Measurements from ENCODE around the gene FAM177A1.
"Not testable (repeated sequence)": the region's sequence is repeated elsewhere in the genome, so short reads cannot be mapped to it uniquely, and the experiment has no call there.

Gene FAM177A1, protein sequence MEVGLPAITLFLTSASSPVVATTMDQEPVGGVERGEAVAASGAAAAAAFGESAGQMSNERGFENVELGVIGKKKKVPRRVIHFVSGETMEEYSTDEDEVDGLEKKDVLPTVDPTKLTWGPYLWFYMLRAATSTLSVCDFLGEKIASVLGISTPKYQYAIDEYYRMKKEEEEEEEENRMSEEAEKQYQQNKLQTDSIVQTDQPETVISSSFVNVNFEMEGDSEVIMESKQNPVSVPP

DNA sequence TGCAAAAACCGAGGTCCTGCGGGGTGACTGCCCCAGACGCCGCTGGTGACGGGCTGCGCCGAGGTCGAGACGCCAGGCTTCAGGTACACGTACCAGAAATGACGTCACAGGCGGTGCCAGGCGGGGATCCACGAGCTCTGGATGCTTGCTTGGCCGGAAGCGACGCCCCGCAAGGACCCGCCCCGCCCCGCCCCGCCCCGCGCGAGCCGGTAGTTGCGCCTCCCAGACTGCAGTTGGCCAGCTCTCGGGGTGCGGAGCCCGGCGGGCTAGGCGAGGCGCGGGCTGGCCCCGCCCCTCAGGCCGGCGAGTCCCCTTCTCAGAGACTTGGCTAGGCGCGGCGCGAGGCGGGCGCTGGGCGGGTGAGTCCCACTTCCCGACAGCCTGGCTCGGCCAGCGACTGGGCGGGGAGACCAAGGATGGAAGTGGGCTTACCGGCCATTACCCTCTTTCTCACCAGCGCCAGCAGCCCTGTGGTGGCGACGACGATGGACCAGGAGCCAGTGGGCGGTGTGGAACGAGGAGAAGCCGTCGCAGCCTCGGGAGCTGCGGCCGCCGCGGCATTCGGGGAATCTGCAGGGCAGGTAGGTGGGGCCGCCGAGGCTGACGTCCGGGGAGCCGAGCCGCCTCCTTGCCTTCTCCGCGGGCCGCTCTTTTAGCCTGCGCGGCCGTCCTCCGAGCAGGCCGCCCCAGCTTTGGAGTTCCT, at the start of gene FAM177A1:
Gene FAM177A1 (plus strand): TSS at position 225 of the 703 bp plus-strand sequence. CDS start 192 bp downstream, at position 417.
- peak; percentile 91 for DNase-seq (ENCODE audit: low read depth)

DNA sequence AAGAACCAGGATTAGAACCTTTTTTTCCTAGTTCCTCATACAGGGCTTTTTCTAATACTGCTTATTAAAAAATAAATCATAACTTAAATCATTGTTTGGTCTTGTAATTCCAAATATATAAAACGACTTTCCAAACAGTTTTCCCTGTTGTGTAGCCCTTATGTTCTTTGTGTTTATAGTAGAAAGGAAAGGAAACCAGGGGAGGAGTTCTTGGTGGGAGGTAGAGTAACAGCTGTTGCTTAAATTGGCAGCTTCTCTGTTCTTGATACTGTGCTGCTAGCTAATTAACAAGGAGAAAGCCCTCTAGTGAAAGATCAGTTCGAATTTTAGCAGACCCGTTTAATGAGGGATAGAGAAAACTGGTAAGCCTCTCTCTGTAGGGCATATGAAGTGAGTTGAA, 48.3 kb upstream of the FAM177A1 start:
- DNase-seq (ENCODE audit: low read depth): no peak

DNA sequence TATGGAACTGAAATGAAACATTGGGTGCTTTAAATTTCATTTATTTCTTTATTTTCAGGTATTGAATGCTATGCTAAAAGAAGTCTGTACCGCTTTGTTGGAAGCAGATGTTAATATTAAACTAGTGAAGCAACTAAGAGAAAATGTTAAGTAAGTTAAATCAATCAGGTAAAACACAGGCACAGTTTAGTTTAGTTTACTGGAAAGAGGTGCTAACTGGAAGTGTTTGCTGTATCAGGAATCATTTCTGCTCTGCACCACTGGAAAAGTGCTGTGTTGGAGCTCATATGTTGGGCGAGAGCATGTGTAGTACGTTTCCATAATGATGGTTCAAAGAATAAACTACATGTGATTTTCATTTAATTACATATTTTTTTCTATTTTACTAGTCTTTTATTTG, 46.6 kb upstream of the FAM177A1 start:
- DNase-seq (ENCODE audit: low read depth): no peak

DNA sequence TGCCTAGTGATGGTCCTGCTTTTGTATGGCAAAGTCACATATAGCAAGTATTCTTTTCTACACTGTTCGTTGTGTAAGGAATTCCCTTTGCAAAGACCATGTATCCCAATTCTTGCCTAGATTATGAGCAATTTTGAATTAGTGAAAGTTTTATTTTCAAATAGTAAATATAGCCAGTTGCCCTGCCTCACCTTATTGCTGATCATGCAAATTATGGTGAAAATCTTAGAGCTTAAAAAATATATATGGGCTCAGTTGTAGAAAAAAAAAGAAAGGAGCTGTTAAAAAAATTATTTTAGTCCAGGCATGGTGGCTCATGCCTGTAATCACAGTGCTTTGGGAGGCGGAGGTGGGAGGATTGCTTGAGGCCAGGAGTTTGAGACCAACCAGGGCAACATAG, 44.5 kb upstream of the FAM177A1 start:
- DNase-seq (ENCODE audit: low read depth): no peak

DNA sequence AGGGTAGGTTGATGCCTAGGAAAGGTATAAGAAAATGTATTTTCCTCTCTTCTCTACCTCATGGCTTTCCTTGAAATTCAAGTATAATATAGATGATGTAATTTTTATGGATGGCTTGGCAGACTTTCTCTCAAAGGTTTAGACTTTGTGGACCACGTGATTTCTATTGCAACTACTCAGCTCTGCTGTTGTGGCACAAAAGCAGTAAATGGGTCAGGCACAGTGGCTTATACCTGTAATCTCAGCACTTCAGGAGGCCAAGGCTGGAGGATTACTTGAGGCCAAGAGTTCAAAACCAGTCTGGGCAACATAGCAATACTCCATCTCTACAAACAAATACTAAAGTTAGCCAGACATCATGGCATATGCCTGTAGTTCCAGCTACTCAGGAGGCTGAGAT, 41.2 kb upstream of the FAM177A1 start:
- no peak for DNase-seq (ENCODE audit: low read depth)

DNA sequence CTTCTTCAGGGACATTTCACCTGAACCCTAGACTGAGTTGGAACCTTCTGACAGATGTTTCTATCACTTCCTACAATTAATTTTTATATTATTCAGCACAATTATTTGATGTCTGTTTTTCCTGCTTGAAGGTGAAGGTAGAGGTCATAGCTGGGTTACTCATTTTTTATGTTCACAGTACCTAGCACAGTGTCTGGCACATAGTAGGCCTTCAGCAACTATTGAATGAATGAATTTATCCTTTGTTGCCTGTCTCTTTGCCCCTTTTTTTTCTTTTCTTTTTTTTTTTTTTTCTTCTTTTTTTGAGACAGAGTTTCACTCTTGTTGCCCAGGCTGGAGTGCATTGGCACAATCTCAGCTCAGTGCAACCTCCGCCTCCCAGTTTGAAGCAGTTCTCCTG, 29.5 kb upstream of the FAM177A1 start:
- DNase-seq (ENCODE audit: low read depth): no peak

DNA sequence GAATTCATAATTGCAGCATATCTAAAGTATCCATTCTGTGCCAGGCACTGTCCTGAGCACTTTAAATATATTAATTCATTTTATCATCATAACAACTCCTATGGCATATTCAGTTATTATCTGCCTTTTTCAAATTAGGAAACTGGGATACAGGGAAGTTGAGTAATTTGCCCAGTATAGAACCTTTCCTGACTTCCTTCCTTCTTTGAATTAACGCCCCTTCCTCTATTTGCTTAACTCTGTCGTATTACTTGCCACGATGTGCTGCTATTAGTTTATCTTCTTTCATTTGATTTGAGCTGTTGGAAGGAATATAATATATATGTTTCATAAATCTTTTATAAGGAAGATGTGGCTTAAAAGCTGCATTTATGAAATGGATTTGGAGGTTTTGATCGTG, 25.4 kb upstream of the FAM177A1 start:
- DNase-seq (ENCODE audit: low read depth): no peak

DNA sequence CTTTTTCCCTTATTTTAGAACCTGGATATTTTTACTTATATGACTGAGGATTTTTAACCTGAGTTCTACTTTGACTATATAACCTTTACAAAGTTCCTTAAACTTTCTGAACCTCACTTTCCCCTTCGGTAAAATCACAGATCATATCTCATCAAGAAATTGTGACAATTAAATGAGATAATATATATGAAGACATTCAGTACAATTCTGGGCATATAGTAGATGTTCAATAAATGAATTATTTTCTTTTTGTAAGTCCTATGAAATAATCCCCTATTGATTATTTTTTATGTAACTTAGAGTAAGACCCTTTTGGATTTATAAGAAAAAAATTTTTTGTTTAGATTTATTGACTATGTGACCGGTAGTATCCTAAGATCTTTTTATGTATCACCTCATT, 17.6 kb upstream of the FAM177A1 start:
- DNase-seq (ENCODE audit: low read depth): no peak

DNA sequence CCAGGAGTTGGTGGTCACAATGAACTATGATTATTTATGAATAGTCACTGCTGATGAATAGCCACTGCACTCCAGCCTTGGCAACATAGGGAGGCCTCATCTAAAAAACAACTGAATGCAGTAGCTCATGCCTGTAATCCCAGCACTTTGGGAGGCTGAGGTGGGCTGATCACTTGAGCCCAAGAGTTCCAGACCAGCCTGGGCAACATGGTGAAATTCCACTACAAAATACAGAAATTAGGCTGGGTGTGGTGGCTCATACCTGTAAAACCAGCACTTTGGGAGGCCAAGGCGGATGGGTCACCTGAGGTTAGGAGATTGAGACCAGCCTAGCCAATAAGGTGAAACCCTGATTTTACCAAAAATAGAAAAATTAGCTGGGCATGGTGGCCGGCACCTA, 13.5 kb upstream of the FAM177A1 start:
- no peak for DNase-seq (ENCODE audit: low read depth)

DNA sequence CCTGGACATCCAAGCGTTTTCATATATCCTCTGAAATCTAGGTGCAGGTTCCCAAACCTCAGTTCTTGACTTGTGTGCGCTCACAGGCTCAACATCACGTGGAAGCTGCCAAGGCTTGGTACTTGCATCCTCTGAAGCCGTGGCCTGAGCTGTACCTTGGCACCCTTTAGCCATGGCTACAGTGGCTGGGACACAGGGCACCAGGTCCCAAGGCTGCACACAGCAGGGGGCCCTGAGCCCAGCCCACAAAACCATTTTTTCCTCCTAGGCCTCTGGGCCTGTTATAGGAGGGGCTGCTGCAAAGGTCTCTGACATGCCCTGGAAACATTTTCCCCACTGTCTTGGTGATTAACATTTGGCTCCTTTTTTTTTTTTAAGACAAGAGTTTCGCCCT, 11.6 kb upstream of the FAM177A1 start:
- no peak for DNase-seq (ENCODE audit: low read depth)

DNA sequence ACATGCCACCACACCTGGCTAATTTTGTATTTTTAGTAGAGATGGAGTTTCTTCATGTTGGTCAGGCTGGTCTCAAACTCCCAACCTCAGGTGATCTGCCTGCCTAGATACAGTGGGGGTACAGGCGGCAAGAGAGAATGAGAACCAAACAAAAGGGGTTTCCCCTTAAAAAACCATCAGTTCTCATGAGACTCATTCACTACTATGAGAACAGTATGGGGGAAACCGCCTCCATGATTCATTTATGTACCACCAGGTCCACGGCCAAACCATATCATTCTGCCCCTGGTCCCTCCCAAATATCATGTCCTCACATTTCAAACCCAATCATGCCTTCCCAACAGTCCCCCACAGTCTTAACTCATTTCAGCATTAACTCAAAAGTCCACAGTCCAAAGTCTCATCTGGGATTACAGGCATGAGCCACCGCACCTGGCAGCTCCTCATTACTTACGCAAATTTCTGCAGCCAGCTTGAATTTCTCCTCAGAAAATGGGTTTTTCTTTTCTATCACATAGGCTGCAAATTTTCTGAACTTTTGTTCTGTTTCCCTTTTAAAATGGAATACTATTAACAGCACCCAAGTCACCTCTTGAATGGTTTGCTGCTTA, 11.0 kb upstream of the FAM177A1 start:
- not testable (repeated sequence) for DNase-seq (ENCODE audit: low read depth)

DNA sequence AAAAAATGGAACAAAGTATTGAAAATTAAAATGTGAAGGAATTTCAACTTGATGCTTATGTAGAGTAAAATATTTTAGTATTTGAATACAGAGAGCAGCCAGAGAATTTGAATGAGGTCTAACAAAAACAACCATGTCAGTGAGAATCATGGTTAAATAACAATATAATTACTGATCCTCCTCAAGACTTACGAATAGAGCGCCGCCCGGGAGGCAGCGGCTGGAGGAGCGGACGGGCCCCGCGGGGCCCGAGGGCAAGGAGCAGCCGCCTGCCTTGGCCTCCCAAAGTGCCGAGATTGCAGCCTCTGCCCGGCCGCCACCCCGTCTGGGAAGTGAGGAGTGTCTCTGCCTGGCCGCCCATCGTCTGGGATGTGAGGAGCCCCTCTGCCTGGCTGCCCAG, 7.8 kb upstream of the FAM177A1 start:
- DNase-seq (ENCODE audit: low read depth): not testable (repeated sequence)

DNA sequence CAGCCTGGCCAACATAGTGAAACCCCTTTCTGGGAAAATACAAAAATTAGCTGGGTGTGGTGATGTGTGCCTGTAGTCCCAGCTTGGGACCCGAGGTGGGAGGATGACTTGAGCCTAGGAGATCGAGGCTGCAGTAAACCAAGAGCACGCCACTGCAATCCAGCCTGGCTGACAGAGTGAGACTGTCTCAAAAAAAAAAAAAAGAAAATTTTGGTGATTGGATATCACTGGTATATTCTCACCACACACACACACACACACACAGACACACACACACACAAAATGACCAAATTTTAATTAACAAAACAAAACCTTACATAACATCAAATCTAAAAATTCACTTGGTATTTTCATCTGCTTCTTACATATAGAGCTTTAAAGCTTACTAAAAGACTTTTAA, 3.4 kb upstream of the FAM177A1 start:
- no peak for DNase-seq (ENCODE audit: low read depth)

DNA sequence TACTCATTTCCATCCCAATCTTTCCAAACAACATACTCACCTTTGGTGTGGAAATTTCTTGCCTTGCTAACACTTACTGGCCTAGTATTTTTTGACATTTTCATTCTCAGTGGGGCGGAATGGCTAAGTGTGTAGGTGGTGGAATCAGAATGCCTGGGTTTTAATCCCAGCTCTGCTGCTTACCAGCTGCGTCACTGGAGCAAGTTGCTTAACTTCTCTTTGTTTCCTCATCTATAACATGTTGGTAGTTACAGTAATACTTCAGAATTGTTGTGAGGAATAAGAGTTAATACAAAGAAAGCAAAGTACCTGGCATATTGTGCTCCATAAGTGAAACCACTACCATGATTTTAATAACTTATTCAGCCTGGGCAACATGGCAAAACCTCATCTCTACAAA, 3.0 kb upstream of the FAM177A1 start:
- no peak for DNase-seq (ENCODE audit: low read depth)

DNA sequence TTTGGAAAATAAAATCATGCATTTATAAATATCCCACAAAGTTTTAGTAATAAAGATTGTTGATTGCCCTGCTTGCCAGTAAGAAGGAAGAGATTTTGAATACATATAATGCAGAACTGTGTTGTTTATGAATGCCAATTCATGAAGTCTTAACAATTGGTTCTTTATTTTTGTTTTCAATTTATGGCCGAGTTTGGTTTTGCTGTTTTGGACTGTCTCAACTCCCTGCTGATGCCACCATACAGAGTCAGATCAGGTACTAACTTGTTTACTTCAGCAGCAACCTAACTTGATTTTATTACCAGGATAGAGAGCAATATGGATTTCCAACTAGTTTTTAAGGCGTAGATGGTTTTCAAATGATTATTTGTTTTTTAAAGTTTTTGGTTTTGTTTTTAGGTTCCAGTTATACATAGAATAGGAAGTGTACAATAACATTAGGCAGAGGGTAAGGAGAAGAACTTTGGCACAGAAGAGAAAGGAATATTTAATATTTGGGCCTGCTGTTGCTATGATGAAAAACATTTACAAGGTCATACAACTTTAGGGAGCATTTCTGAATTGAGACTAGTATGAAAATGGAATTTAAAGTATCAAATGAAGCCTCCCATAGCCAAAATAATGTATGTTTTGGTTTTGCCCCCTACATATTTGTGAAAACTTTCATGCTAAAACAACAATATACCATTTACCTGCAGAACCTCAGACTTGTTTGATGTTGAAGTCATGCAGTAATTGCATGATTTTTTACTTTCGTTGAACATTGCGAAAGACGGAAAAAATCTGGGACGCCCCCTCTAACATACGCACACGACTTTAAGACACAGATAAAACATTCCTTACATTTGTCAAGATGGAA, 904 bp upstream of the FAM177A1 start:
- peak; percentile 5 for DNase-seq (ENCODE audit: low read depth)

DNA sequence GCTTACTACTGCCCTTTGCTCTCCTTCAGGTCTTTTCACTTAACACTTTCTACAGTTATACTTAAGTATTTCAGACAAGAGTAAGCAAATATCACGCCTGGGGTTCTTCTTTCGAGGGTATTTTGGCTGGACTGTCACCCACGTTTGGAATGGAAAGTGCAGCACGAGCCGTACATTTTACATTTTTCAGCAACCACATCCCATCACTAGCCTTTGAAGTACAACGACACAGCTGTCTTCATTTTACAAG, 349 bp upstream of the FAM177A1 start:
- DNase-seq (ENCODE audit: low read depth): no peak

DNA sequence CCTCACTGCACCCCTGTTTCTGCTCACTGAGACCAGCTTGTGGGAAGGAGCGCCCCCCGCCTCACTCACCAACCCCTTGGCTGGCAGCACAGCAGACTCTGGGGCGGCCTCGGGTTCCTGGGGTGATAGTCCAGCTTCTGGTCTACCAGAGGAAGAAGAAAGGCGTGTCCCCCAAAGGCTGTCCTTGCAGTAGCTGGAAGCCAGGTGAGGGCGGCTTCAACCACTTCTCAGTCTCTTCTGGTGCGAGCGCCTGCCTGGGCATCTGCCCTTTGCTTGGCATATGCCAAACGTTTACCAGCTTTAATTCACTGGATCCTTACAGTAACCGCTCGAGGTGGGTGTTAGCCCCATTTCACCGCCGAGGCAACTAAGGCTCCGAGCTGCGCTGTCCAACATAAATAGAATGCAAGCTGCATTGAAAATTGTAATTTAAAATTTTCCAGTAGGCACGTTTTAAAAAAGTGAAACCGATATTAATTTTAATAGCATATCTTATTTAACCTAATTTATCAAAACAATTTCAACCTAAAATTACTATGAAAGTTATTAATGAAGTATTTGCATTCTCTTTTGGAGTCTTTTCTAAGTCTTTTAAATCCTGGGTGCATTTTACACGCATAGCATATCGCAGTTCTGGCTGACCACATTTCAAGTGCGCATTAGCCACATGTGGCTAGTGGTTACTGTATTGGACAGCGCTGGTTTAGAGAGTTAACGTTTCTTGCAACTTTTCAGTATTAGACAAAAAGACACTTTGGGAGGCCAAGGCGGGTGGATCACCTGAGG, 872 bp downstream of the FAM177A1 start:
- peak; percentile 5 for DNase-seq (ENCODE audit: low read depth)

DNA sequence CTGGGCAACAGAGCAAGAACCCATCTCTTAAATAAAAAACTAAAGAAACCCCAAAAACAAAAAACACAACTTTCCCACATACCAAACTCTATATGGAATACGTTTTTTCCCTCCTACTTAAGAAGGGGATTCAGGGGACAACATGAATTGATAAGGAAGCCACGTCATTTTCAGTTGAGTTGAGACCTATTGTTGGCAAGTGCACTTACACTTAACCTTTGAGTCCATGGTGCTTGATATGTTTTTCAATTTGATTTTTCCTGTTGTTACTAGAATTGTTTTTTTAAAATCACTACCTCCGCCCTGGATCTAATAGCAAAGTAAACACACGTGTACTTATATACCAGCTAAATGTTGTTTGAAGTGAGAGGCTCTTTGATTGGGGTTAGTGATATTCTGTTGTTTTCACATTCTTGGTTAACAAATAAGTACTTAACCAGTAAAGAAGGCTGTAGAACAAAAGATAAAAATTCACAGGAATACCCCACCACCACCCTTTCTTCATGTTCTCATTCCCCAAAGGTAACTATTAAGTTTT, 2.0 kb downstream of the FAM177A1 start:
- DNase-seq (ENCODE audit: low read depth): no peak

DNA sequence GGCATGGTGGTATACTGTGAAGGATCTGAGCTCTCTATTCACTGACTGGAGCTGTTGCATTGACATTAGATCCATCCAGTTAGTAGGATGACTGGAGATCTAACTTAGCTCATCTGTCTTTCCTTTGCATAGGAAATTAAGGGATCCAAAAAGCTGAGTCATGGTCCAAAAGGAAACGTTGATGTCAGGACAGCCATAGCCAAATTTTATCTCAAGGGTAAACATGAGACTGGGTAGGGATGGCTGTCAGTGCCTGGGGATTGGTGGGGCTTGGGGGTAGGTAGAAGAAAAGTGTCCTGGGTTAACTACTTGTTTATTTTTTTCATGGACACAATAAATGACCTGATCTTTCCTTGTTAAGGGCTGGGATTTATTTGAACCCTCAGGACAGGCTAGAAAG, 4.6 kb downstream of the FAM177A1 start:
- peak; percentile 9 for DNase-seq (ENCODE audit: low read depth)

DNA sequence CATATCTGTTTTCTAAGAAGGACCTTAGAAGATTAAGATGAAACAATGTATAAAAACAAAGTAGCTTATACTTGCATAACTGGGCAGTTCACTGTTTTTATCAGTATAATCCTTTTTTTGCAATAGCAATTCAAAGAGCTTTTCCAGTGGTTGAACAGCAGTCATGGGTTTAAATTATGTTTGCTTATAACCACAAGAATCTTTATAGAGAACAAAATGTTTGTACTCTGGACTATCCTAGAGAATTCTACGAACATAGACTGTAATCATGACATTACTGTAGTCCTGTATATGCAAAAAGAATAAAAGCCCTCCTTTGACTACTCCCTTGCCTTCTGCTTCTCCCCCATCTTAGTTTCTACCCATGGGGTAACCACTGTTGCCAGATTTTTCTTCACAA, 5.7 kb downstream of the FAM177A1 start:
- DNase-seq (ENCODE audit: low read depth): no peak

DNA sequence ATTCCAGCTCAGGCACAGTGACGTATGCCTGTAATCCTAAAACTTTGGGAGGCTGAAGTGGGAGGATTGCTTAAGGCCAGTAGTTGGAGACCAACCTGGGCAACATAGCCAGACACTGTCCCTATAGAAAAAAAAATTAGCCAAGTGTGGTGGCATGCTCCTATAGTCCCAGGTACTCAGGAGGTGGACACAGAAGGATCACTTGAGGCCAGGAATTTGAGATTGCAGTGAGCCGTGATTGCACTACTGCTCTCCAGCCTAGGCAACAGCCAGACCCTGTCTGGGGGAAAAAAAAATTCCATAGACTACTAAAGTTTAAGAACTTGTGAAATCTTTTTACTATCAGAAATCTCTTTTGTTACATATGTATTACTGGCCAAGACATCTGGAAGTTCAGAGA, 6.6 kb downstream of the FAM177A1 start:
- DNase-seq (ENCODE audit: low read depth): no peak

Measured in fibroblast of the conjunctiva (primary cell).